HFFc6 (cell line): ENCODE results near the gene SLC35G2. TPM values are rescaled to one million over a fixed set of nuclear protein-coding genes. Genes with fewer than 3 reads are reported as not detected.

ENCODE experiments used
- DNase-seq: peaks from one replicate; pipeline ENCODE4 v3.0.0-alpha.2; 2018
- H3K27ac Mint-ChIP-seq: 2 replicates; pipeline ENCODE4 v1.8.0; 2020; ENCODE audit warnings: mild to moderate bottlenecking, mixed read lengths
- H3K27me3 Mint-ChIP-seq: 2 replicates; pipeline ENCODE4 v1.8.0; 2021; ENCODE audit warnings: mild to moderate bottlenecking, moderate library complexity, mixed read lengths; ENCODE audit not compliant: insufficient read depth
- H3K36me3 Mint-ChIP-seq: 2 replicates; pipeline ENCODE4 v1.8.0; 2021; ENCODE audit warnings: low read depth, mixed read lengths
- H3K4me1 Mint-ChIP-seq: 2 replicates; pipeline ENCODE4 v1.8.0; 2020; ENCODE audit warnings: low read depth, mixed read lengths
- H3K4me3 Mint-ChIP-seq: 2 replicates; pipeline ENCODE4 v1.8.0; 2020; ENCODE audit warnings: mild to moderate bottlenecking, moderate library complexity, mixed read lengths
- H3K9me3 Mint-ChIP-seq: 2 replicates; pipeline ENCODE4 v1.8.0; 2020; ENCODE audit warnings: mild to moderate bottlenecking, mixed read lengths
- CTCF ChIP-seq: fragments of 200-600 bp; sonication (generic); IDR thresholded peaks from 2 replicates; pipeline ENCODE4 v1.5.0; 2021; ENCODE audit warnings: antibody characterized with exemption, mild to moderate bottlenecking
- total RNA-seq, 6 experiments: library from RNA; stranded (reverse); fragmentation: NEBNext Ultra II Directional; extraction: Animal tissue kit (Norgen Biotek cat#: 25700); gene quantifications; 2 replicates in 1 of 6; 3 replicates in 5 of 6; pipeline ENCODE4 v1.2.3, GENCODE V29; 2021

SLC35G2 gene
- total RNA-seq, 6 experiments from 2014 or later = 19.4 to 23.9 (median 22.1) TPM

- peak overlapping the region; percentile 87 for H3K27ac Mint-ChIP-seq
- H3K9me3 Mint-ChIP-seq = no peaks in the 10 kb centered on the region
- no peaks in the 10 kb centered on the region for H3K27me3 Mint-ChIP-seq
- peaks cover 65% of the 10 kb centered on the region for H3K4me1 Mint-ChIP-seq
- H3K36me3 Mint-ChIP-seq = peaks cover 11% of the 10 kb centered on the region
- no peak for DNase-seq
- peak overlapping the region; percentile 55 for H3K4me3 Mint-ChIP-seq
- no peak for TF ChIP-seq CTCF
These were observed 21.3 kb downstream of the SLC35G2 start for GRCh38 chr3:136840252-136840651.

- no peak for DNase-seq
- Mint-ChIP-seq H3K27me3 (no peaks in the 10 kb centered on the region), H3K36me3 (peaks cover 22% of the 10 kb centered on the region), H3K9me3 (no peaks in the 10 kb centered on the region), H3K4me3 (no peak overlapping the region), H3K4me1 (peaks cover 48% of the 10 kb centered on the region), H3K27ac (no peak overlapping the region)
- no peak for TF ChIP-seq CTCF
These were observed 23.4 kb downstream of the SLC35G2 start for GRCh38 chr3:136842294-136842693.

GRCh38 chr3:136844724-136845123 is 25.8 kb downstream of the SLC35G2 start:
- peaks cover 28% of the 10 kb centered on the region for H3K4me1 Mint-ChIP-seq
- H3K27ac Mint-ChIP-seq = peak overlapping the region; percentile 8; the same call in 1 of the 2 replicates
- no peak overlapping the region for H3K4me3 Mint-ChIP-seq

GRCh38 chr3:136852180-136852579 is 33.3 kb downstream of the SLC35G2 start:
- DNase-seq = no peak
- H3K4me1 Mint-ChIP-seq = peaks cover 13% of the 10 kb centered on the region
- H3K27me3 Mint-ChIP-seq = no peaks in the 10 kb centered on the region
- no peak overlapping the region for H3K27ac Mint-ChIP-seq
- TF ChIP-seq CTCF = no peak
- H3K4me3 Mint-ChIP-seq = no peak overlapping the region
- no peaks in the 10 kb centered on the region for H3K9me3 Mint-ChIP-seq
- peaks cover 15% of the 10 kb centered on the region for H3K36me3 Mint-ChIP-seq

More at GRCh38 chr3:136844724-136845123, 25.8 kb downstream of the SLC35G2 start:
- no peak for TF ChIP-seq CTCF
- Mint-ChIP-seq H3K36me3 (peaks cover 22% of the 10 kb centered on the region), H3K9me3 (no peaks in the 10 kb centered on the region), H3K27me3 (no peaks in the 10 kb centered on the region)
- no peak for DNase-seq

- Mint-ChIP-seq H3K4me3 (no peak overlapping the region), H3K9me3 (no peaks in the 10 kb centered on the region), H3K36me3 (peaks cover 15% of the 10 kb centered on the region), H3K27me3 (no peaks in the 10 kb centered on the region; the same call in 1 of the 2 replicates), H3K27ac (no peak overlapping the region), H3K4me1 (peaks cover 35% of the 10 kb centered on the region)
- no peak for TF ChIP-seq CTCF
- DNase-seq = no peak
These were observed 37.7 kb downstream of the SLC35G2 start for GRCh38 chr3:136856665-136857064.

- H3K27ac Mint-ChIP-seq = peak overlapping the region; percentile 24
- peaks cover 15% of the 10 kb centered on the region for H3K36me3 Mint-ChIP-seq
- peaks cover 42% of the 10 kb centered on the region for H3K4me1 Mint-ChIP-seq
- no peaks in the 10 kb centered on the region; the same call in 1 of the 2 replicates for H3K27me3 Mint-ChIP-seq
- DNase-seq = no peak
- no peak for TF ChIP-seq CTCF
- H3K4me3 Mint-ChIP-seq = no peak overlapping the region
- no peaks in the 10 kb centered on the region for H3K9me3 Mint-ChIP-seq
These were observed 39.5 kb downstream of the SLC35G2 start for GRCh38 chr3:136858381-136858780.
